Measurements from ENCODE around the gene RPL31. TPM values are rescaled to one million over a fixed set of nuclear protein-coding genes. Genes with fewer than 3 reads are reported as not detected.

Gene RPL31
- total and polyA plus RNA-seq, 9 of the 15 experiments (the other 6 are each of a cell fraction or from before 2014, with no cell fraction given) = 1,176 to 6,037 (median 2,997) TPM

GRCh38 chr2:100983201-100983600 is 18.9 kb upstream of the RPL31 start (continued):
- no peak for TF ChIP-seq PBX2 (CRISPR knock-in tag; IDR thresholded peaks at IDR 0.05; ENCODE audit: low read depth)
- TF ChIP-seq PBX2 (tag; conservative IDR thresholded peaks at IDR 0.05; ENCODE audit: low read depth) = no peak
- no peak for TF ChIP-seq STAG1 (CRISPR knock-in tag; IDR thresholded peaks at IDR 0.05; ENCODE audit: borderline replicate concordance)
- no peak for TF ChIP-seq TCF3 (CRISPR knock-in tag; IDR thresholded peaks at IDR 0.05)
- TF ChIP-seq ZBTB12 (CRISPR knock-in tag; IDR thresholded peaks at IDR 0.05) = no peak

GRCh38 chr2:100983684-100984310 is 18.3 kb upstream of the RPL31 start:
- CTCF ChIA-PET (ENCODE audit: low intra/inter-chr PET ratio) = interaction anchor here (0.6 to 2.3 kb wide), 9 partner anchors 130 to 1358 kb away, joined by 3 to 11 read pairs (median 3); no protein-coding TSS in a partner anchor
- no peak overlapping the region for H2AFZ ChIP-seq (ENCODE audit: low read depth, low read length)
- no peaks in the 10 kb centered on the region for H3K79me2 ChIP-seq (ENCODE audit: control insufficient read depth, insufficient read depth, low read length)
- 8% methylated on average over 11 of the region's 11 CpGs for WGBS (ENCODE audit: insufficient coverage, low coverage, missing lambda C conversion rate)
- peaks cover 7% of the 10 kb centered on the region; the same call in 1 of the 2 replicates for H4K20me1 ChIP-seq (replicated peaks; ENCODE audit: control insufficient read depth, insufficient read depth, low read length)
- POLR2A ChIA-PET = interaction anchor here (1.0 kb wide), 1 partner anchor 10 kb away, joined by 3 read pairs; no protein-coding TSS in a partner anchor
- FAIRE-seq (no peak), ATAC-seq (no peak), DNase-seq (ENCODE audit: extremely low read depth in 1 of 4, low spot score in 3 of 4) (no peak)
- H3K9ac ChIP-seq (ENCODE audit: insufficient read depth in 1 of 2, low read depth in 2 of 2, low read length in 2 of 2) = no peak overlapping the region
- no peaks in the 10 kb centered on the region for H3K9me3 ChIP-seq (replicated peaks; ENCODE audit: control insufficient read depth, insufficient read depth, low read depth, low read length)
- no peaks in the 10 kb centered on the region for H3K36me3 ChIP-seq (ENCODE audit: control insufficient read depth, insufficient read depth, low read length)
- no TSS peak for BruUV-seq (replicated peaks)
- no peaks in the 10 kb centered on the region for H3K9me1 ChIP-seq (ENCODE audit: control insufficient read depth, insufficient read depth, low read length)
- H3K4me3 ChIP-seq = no peak overlapping the region
- intact Hi-C loops (cut with micrococcal nuclease) = loop anchor here (10.0 kb wide), 2 partner anchors 159 to 559 kb away; partner anchors contain the start of gene NPAS2
- in situ Hi-C loops (cut with MboI) = no loop called here
- no peak overlapping the region for H3K4me2 ChIP-seq (ENCODE audit: insufficient read depth, low read length)
- no peak overlapping the region for H3K27ac ChIP-seq (ENCODE audit: extremely low read depth, low read depth, low read length)
- peaks cover 21 to 58% of the 10 kb centered on the region in 2 experiments for H3K27me3 ChIP-seq (ENCODE audit: control insufficient read depth in 2 of 2, insufficient read depth in 2 of 2, low read length in 2 of 2)
- H3K4me1 ChIP-seq (replicated peaks in 1 of 2; ENCODE audit: control insufficient read depth in 2 of 2, insufficient read depth in 2 of 2, low read length in 2 of 2) = 0 out of 5 replicates have a peak, but pooled peaks cover 0 to 4% of the 10 kb centered on the region in 2 experiments
- no peak for TF ChIP-seq ZNF121 (CRISPR knock-in tag; conservative IDR thresholded peaks at IDR 0.05)
- no peak for TF ChIP-seq RHOXF2B (CRISPR knock-in tag; conservative IDR thresholded peaks at IDR 0.05)
- TF ChIP-seq JUNB (CRISPR knock-in tag; conservative IDR thresholded peaks at IDR 0.05) = no peak
- TF ChIP-seq BDP1 (IDR thresholded peaks at IDR 0.05; ENCODE audit: insufficient read depth, insufficient read length) = no peak
- no peak for TF ChIP-seq SAP30 (IDR thresholded peaks at IDR 0.05; ENCODE audit: borderline replicate concordance, insufficient read depth, low read depth, low read length, poor library complexity, severe bottlenecking)
- TF ChIP-seq IFI16 (CRISPR knock-in tag; IDR thresholded peaks at IDR 0.05) = no peak
- no peak for TF ChIP-seq CBX3 (IDR thresholded peaks at IDR 0.05; ENCODE audit: borderline replicate concordance in 1 of 2, low read length in 2 of 2)
- no peak for TF ChIP-seq TFAM (CRISPR knock-in tag; conservative IDR thresholded peaks at IDR 0.05)
- TF ChIP-seq ZNF280B (CRISPR knock-in tag; IDR thresholded peaks at IDR 0.05) = no peak
- TF ChIP-seq PTBP1 (IDR thresholded peaks at IDR 0.05; ENCODE audit: low read depth, low read length) = no peak
- no peak for TF ChIP-seq EP300 (IDR thresholded peaks at IDR 0.05; ENCODE audit: low read length)
